ENCODE data around the gene GRIK5.

- TF ChIP-seq YY1 (IDR thresholded peaks at IDR 0.05; ENCODE audit: insufficient read depth, insufficient read length) (no peak), ZNF274 (IDR thresholded peaks at IDR 0.05; ENCODE audit: low read depth, low read length) (no peak), SUZ12 (IDR thresholded peaks at IDR 0.05; ENCODE audit: extremely low read depth, insufficient read depth, insufficient read length) (no peak)
Observed at GRCh38 chr19:41957161-41957837, 112.7 kb downstream of the GRIK5 start.

All from NT2/D1 (cell line).